GM19099 (cell line): ENCODE results near the gene SHC1.

Experiments
- POLR2A ChIP-seq: IDR thresholded peaks from 3 replicates; pipeline ENCODE4 v1.6.1; 2011; ENCODE audit warnings: low read depth; ENCODE audit not compliant: insufficient read length; ENCODE audit errors: extremely low read depth

The SHC1 gene

DNA sequence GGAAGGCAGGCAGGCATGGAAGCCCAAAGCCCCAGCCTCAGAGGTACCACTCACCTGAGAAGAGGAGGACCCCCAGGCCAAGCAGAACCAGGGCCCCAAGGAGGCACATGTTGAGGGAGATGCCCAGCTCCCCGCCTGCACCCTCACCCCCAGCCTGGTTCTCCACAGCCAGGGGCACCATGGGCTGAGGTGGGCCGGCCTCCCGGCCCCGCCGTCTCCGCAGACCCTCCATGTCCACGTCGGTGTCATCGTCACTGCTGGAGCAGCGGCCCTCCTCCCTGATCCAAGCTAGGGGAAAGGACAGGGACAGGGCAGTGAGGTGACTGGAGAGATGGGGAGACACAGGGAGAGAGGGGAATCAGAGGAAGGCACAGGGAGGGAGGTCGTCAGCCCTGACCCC, 22.5 kb downstream of the SHC1 start:
- TF ChIP-seq POLR2A: no peak

DNA sequence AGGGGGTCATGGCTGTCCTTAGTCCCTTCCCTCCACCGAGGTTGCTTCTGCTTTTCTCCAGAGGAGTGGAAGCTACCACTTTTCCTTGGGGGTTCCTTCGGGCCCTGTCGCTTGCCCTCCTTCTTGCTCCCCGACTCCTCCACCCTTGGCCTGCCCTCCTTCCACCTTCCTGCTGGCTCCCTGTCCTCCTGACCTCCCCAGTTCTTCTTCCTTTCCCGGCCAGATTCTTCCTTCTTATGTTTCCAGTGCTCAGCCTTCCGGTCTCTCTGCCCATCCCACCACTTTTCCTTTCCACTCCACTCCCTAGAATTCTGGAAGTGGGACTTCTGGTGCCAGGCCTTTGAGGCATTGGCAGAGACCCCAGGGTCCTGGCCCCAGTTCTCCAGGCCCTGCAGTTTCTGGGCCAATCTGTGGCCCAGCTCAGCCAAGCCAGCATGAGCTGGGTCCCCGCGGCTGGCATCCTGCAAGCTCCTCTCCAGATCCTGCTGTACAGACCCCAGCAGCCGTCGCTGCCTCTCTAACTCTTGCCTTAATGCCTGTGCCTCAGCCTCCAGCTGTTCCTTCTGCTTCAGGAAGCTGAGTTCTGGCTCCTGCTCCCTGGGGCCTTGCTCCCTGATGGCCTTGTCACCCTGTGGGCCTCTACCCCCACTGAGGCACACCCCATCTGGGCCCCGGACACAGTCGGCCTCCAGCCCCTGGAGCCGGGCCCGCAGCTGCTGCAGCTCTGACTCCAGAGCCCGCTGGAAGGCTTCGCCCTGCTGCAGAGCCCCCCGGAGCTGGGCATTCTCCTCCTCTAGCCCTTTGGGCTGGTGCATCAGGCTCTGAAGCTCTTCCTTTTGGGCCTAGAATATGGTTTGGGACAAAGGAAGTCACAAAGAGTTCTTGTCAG, 24.3 kb downstream of the SHC1 start:
- no peak for TF ChIP-seq POLR2A

GRCh38 chr1:154945160-154945961, 25.2 kb downstream of the SHC1 start:
- TF ChIP-seq POLR2A: no peak

GRCh38 chr1:154944401-154945159, 26.0 kb downstream of the SHC1 start:
- TF ChIP-seq POLR2A: no peak

- no peak for TF ChIP-seq POLR2A
Measured at GRCh38 chr1:154943649-154944400, 26.7 kb downstream of the SHC1 start.

DNA sequence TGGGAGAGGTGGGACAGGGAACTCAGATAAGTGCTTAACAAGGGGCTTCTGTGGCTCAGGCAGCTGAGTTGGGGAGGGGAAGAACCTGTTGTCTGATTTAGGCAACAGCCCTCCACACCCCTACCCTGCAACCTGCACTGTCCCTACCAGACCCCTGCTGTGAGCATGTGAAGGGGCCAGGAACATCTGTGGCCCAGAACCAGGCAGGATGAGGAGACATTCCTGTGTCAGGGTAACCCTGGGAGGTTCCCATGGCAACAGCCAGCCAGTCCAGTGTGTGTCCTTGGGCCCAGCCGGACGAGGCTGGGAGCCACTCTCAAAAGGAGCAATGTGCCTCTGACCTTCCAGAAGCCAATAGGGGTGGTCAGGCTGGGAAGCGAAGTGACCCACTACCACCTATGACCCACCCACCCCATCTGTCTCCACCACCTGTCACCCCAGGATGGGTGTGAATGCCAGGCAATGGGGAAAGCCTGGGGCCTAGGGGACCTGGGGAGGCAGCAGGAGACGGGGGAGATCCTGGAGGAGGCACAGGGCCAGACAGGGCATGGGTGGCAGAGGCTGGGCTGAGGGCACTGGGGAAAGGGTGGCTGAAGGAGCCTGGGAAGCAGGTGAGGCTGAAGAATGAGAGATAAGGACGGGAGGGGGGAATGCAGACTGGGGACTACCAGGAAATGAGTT, 29.1 kb downstream of the SHC1 start:
- TF ChIP-seq POLR2A: no peak

GRCh38 chr1:154940651-154941194, 29.8 kb downstream of the SHC1 start:
- no peak for TF ChIP-seq POLR2A

DNA sequence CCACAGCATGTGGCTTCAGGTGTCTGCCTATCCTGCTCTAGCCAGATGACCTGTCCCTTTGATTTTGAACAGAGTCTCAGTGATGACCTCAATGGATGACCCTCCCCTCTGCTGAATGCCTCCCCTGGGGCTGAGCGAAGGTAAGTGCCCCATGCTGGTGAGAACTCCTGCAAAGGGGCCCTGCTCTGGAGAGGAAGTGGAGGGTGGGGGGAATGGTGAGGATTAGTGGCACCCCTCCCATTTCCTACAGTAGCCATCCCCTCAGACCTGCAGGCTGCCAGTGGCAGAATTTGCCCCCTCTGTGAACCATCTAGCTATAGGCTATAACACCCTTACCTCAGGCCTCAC, 30.4 kb downstream of the SHC1 start:
- no peak for TF ChIP-seq POLR2A

- no peak for TF ChIP-seq POLR2A
Measured at GRCh38 chr1:154938604-154939399, 31.7 kb downstream of the SHC1 start.

DNA sequence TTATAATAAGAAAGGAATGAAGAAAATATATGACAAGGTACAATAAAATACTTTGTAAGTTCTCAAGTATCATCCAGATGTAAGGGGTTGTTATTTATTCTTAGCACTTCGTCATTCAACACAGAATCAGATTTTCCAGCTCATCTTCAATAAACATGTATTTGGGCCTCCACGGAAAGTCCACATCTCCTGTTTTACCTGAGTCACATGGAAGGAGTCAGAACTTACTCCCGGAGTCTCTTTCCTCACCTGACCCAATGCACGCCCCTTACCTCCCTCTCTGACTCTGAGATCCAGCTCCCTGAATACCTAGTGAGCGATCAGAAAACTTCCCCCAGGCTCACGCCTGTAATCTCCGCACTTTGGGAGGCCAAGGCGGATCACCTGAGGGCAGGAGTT, 32.6 kb downstream of the SHC1 start:
- no peak for TF ChIP-seq POLR2A

- TF ChIP-seq POLR2A: peak; percentile 47
Measured at GRCh38 chr1:154937085-154937987, 33.2 kb downstream of the SHC1 start.

DNA sequence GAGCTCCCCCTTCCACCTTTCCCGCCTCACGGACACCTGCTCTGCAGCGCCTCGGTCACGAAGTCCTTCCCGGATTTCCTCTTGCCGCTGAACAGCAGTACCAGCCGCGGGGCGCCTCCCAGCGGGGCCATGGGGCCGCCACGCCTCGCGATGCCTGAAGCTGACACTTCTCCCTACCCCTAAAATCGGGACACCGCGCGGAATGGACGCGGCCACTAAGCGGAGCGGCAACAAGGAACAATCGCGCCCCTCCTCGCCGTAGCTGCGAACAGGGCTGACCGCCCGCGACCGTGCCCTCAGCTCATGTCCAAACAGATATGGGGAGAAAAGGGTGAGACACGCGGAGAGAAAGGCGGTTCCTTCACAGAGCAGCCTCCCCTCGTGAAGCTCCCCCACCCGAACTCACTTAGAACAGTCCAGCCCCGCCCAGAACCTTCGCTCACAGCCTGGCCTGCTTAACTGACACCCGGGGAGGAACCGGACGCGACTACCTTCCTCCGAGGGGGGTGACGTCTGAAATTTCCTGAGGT, 33.9 kb downstream of the SHC1 start, which contains the start of gene PMVK:
TSS of gene PMVK (minus strand) at position 165 of the 530 bp plus-strand sequence. CDS start at position 131, 34 bp downstream.
- peak; percentile 86 for TF ChIP-seq POLR2A
